Measurements from ENCODE around the gene CENPU.

CENPU gene

GRCh38 chr4:184712322-184712721, 21.6 kb downstream of the CENPU start:
- no peak for DNase-seq (ENCODE audit: low read depth)

- DNase-seq (ENCODE audit: low read depth): no peak
These were observed 27.4 kb downstream of the CENPU start for GRCh38 chr4:184706453-184706852.

DNA sequence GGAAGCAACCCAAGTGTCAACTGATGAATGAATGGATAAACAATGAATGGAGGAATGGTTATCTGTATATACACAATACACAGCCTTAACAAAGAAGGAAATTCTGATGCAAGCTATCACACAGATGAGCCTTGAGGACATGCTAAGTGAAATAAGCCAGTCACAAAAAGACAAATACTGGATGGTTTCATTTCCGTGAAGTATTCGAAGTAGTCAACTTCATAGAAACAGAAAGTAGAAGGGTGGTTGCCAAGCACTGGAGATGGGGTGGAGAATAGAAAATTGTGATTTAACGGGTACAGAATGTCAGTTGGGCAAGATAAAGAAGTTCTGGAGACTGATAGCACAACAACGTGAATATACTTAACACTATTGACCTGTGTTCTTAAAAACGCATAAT, 28.2 kb downstream of the CENPU start:
- no peak for DNase-seq (ENCODE audit: low read depth)

DNA sequence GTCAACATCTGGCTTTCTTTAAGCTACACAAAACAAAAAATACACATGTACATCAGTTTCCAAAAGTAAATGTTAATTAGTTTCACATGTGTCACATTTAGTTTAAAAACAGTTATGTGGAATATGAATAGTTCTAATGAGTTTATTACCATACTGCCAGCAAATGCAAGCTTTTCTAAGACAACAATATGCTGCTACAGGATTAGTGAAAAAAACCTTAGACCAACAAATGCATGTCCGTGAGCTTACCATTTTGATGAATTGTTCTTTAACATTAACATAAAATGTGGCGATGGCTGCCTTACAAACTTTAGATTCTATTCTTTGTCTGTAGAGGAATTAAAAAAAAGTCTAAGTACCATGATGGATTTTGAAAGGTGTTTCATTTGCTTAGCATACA, 31.8 kb downstream of the CENPU start:
- DNase-seq (ENCODE audit: low read depth): no peak

DNA sequence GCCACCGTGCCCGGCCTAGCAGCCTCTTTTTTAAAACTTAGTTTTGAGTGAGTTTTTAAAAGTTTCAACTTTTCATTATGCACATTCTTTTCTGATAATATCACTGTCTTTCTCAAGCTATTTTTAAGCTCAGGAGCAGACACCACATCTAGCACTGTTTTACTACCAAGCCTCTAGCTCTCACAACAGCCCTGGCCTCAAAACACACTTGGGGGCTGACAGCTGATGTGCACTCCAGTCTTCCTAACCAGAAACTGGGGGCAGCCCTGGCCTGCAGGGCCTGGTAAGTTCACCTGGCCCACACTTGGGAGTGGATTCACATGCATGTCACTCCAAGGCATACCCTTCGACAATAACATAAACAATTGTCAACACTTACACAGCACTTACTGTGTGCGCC, 34.0 kb downstream of the CENPU start:
- DNase-seq (ENCODE audit: low read depth): no peak

GRCh38 chr4:184697956-184698355, 35.9 kb downstream of the CENPU start:
- no peak for DNase-seq (ENCODE audit: low read depth)

GRCh38 chr4:184695178-184695896, 38.6 kb downstream of the CENPU start:
- no peak for DNase-seq (ENCODE audit: low read depth)

- no peak for DNase-seq (ENCODE audit: low read depth)
These were observed 39.4 kb downstream of the CENPU start for GRCh38 chr4:184694412-184694956.

DNA sequence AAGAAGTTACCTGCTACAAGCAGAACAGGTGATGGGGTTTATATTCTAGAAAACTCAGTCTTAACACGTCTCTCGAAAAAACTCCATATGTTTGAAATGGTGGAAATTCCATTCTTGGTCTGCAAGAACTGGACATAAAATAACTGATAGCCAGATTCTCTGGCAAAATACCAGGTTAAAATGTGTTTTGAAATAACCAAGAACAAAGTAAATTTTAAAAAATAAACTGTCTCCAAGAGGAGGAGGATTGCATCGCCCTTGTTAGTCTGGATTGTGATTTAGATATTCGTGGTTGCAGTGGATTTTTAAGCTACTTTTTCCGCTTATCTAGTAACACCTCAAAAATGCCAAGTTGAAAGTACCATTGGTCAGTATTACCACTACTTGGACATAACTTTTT, 40.8 kb downstream of the CENPU start:
- DNase-seq (ENCODE audit: low read depth): no peak

- DNase-seq (ENCODE audit: low read depth): no peak
These were observed 44.2 kb downstream of the CENPU start for GRCh38 chr4:184689681-184690080.

- no peak for DNase-seq (ENCODE audit: low read depth)
These were observed 45.4 kb downstream of the CENPU start for GRCh38 chr4:184688447-184688846.

DNA sequence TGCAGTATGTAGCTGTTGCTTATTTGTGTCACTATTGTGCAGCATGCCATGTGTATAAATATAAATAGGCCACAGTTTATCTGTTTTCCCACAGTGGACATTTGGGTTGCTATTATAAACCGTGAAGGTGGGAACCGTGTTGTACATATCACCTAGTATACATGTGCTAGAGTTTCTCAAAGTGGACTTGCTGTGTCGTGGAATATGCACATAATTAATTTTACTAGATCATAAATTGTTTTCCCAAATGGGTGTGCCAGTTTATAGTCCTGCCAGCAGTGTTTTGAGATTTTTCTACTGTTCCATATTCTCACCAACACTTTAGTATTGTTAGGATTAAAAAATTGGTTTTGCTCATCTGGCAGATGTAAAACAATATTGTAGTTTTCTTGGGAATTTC, 45.9 kb downstream of the CENPU start:
- DNase-seq (ENCODE audit: low read depth): no peak

- no peak for DNase-seq (ENCODE audit: low read depth)
These were observed 49.3 kb downstream of the CENPU start for GRCh38 chr4:184684491-184685189.

DNA sequence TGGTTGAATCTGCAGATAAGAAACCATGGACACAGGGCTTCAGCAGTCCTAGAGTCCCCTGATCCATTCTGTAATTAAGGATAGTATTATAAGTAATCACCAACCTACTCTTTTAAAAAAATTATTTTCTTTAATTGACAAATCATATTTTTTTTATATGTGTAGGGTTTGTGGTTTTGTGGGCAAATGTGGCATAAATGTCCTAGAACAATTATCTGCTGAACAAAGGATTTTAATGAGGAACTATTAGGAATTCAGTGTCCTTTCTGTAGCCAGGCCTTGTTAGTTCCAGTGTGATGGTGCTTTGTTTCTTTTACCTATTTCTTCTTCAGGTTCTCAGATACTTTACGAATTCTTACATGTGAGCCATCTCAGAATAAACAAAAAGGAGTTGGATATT, 52.0 kb downstream of the CENPU start:
- no peak for DNase-seq (ENCODE audit: low read depth)

- no peak for DNase-seq (ENCODE audit: low read depth)
These were observed 53.2 kb downstream of the CENPU start for GRCh38 chr4:184680698-184681097.

DNA sequence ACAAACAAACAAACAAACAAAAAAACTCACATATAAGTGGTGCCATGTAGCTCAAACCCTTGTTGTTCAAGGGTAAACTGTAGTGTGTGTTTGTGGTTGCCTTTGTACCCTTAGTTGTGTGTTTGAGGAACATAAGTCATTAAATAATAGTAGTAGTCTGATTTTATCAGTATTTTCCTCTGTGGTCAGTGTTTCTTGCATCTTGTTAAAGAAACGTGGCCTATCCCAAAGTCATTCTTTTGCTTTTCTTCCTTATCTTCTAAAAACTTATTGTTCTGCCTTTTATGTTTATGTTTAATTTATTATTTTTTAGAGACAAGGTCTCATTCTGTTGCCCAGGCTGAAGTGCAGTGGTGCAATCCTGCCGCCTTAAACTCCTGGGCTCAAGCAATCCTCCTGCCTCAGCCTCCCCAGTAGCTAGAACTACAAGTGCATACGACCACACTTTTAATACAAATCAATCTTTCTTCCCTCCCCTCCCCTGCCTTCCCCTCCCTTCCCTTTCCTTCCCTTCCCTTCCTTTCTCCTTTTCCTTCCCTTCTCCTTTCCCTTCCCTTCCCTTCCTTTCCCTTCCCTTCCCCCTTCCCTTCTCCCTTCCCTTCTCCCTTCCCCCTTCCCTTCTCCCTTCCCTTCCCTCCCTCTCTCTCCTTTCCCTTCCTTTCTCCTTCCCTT, 57.9 kb downstream of the CENPU start:
- DNase-seq (ENCODE audit: low read depth): no peak

DNA sequence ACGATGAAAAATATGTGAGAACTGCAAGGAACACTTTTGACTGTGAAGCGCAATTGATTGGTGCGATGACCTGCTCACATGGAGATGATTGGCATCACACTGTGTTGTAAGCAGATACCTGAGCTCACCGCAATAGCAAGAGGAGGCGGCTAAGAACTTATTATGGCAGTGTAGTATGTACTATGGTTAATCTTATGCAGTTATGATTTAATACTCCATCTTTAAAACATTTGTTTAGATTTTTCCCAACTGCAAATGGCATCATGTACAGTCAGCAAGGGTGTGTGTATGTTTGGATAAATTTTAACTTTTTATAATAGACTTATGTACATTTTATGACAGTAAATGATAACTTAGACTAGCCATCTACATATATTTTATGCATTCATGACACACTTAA, 58.9 kb downstream of the CENPU start:
- no peak for DNase-seq (ENCODE audit: low read depth)

- no peak for DNase-seq (ENCODE audit: low read depth)
These were observed 59.9 kb downstream of the CENPU start for GRCh38 chr4:184674011-184674410.

GRCh38 chr4:184672741-184673140, 61.2 kb downstream of the CENPU start:
- DNase-seq (ENCODE audit: low read depth): no peak

- DNase-seq (ENCODE audit: low read depth): no peak
These were observed 62.8 kb downstream of the CENPU start for GRCh38 chr4:184671101-184671500.

- no peak for DNase-seq (ENCODE audit: low read depth)
These were observed 64.6 kb downstream of the CENPU start for GRCh38 chr4:184669251-184669650.

GRCh38 chr4:184668511-184669114, 65.3 kb downstream of the CENPU start:
- DNase-seq (ENCODE audit: low read depth): no peak

GRCh38 chr4:184668096-184668495, 65.8 kb downstream of the CENPU start:
- DNase-seq (ENCODE audit: low read depth): no peak
